H1 (cell line): ENCODE data around the gene NECTIN2. TPM values are rescaled to one million over a fixed set of nuclear protein-coding genes. Genes with fewer than 3 reads are reported as not detected.

Source experiments
- CTCF ChIA-PET: fragments of 300-600 bp; sonication (Branson Sonifier 250); formaldehyde crosslinking; loops from one replicate; lab custom pipeline; 2021; ENCODE audit not compliant: partially characterized antibody; lab: Charles Lee
- POLR2A ChIA-PET: fragments of 300-600 bp; sonication (Branson Sonifier 250); formaldehyde crosslinking; loops from one replicate; lab custom pipeline; 2021; ENCODE audit warnings: inconsistent platforms; ENCODE audit not compliant: partially characterized antibody; lab: Charles Lee
- DNase-seq, 2 experiments: peaks; one replicate each; pipeline versions ENCODE4 v3.0.0 to v3.0.0-alpha.2; 2010 to 2022; ENCODE audit warnings: low spot score in 2 of 2, low read depth in 1 of 2, mixed read lengths in 1 of 2
- FAIRE-seq: peaks from 2 replicates; lab custom pipeline; 2011; peaks lifted over from hg19 to GRCh38; lab: Jason Lieb, UNC
- H2AFZ ChIP-seq: 2 replicates; pipeline ENCODE4 v1.8.1; 2012; ENCODE audit warnings: low read length, inconsistent platforms
- H2AK5ac ChIP-seq: 2 replicates; pipeline ENCODE4 v1.6.1; 2013; ENCODE audit warnings: low read depth, low read length
- H2BK120ac ChIP-seq: replicated peaks from 2 replicates; pipeline ENCODE3; 2013; ENCODE audit warnings: low read depth, low read length, inconsistent platforms
- H2BK12ac ChIP-seq: 2 replicates; pipeline ENCODE4 v1.6.1; 2013; ENCODE audit warnings: low read depth, low read length
- H2BK15ac ChIP-seq: 2 replicates; pipeline ENCODE4 v1.6.1; 2013; ENCODE audit warnings: low read length
- H2BK20ac ChIP-seq: 2 replicates; pipeline ENCODE4 v1.6.1; 2013; ENCODE audit warnings: low read length
- H2BK5ac ChIP-seq: 2 replicates; pipeline ENCODE4 v1.6.1; 2013; ENCODE audit warnings: low read depth, low read length
- H3K14ac ChIP-seq: 2 replicates; pipeline ENCODE4 v1.6.1; 2013; ENCODE audit warnings: inconsistent platforms; ENCODE audit not compliant: insufficient read length
- H3K18ac ChIP-seq: 2 replicates; pipeline ENCODE4 v1.6.1; 2013; ENCODE audit warnings: low read length; ENCODE audit errors: extremely low read depth
- H3K23ac ChIP-seq: 2 replicates; pipeline ENCODE4 v1.6.1; 2013; ENCODE audit warnings: inconsistent platforms; ENCODE audit not compliant: insufficient read length
- H3K23me2 ChIP-seq: 2 replicates; pipeline ENCODE4 v1.6.1; 2013; ENCODE audit warnings: low read depth, low read length
- H3K27ac ChIP-seq: 2 replicates; pipeline ENCODE4 v1.6.1; 2011; ENCODE audit warnings: low read depth, low read length, inconsistent platforms
- H3K27me3 ChIP-seq, 4 experiments: replicated peaks in 1 of 4; 1 replicate in 1 of 4; 2 replicates in 3 of 4; pipeline versions ENCODE4 v1.6.1 to v1.8.1; 2011 to 2013; ENCODE audit warnings: low read length in 3 of 4, mild to moderate bottlenecking in 3 of 4, inconsistent platforms in 2 of 4, mixed read lengths in 2 of 4, moderate library complexity in 1 of 4; ENCODE audit not compliant: control insufficient read depth in 3 of 4, insufficient read depth in 3 of 4; ENCODE audit errors: extremely low read depth in 1 of 4
- H3K36me3 ChIP-seq, 4 experiments: 2 replicates each; pipeline versions ENCODE4 v1.6.1 to v1.8.1; 2011 to 2013; ENCODE audit warnings: mild to moderate bottlenecking in 4 of 4, low read length in 3 of 4, moderate library complexity in 2 of 4, control low read depth in 1 of 4, inconsistent platforms in 1 of 4; ENCODE audit not compliant: insufficient read depth in 4 of 4, control insufficient read depth in 2 of 4
- H3K4ac ChIP-seq: replicated peaks from 2 replicates; pipeline ENCODE3; 2013; ENCODE audit warnings: low read length, low read depth, mixed read lengths, inconsistent platforms; ENCODE audit not compliant: insufficient read length
- H3K4me1 ChIP-seq, 4 experiments: replicated peaks in 1 of 4; 1 replicate in 1 of 4; 2 replicates in 3 of 4; pipeline versions ENCODE4 v1.6.1 to v1.8.1; 2011 to 2013; ENCODE audit warnings: low read length in 3 of 4, inconsistent platforms in 2 of 4, mixed read lengths in 1 of 4; ENCODE audit not compliant: insufficient read depth in 4 of 4, control insufficient read depth in 3 of 4
- H3K4me2 ChIP-seq, 2 experiments: 2 replicates each; pipeline versions ENCODE4 v1.6.1 to v1.8.1; 2011 to 2013; ENCODE audit warnings: low read depth in 2 of 2, low read length in 2 of 2, control low read depth in 1 of 2, inconsistent platforms in 1 of 2, mild to moderate bottlenecking in 1 of 2; ENCODE audit not compliant: insufficient read depth in 1 of 2
- H3K4me3 ChIP-seq, 4 experiments: fragments of 200-600, 300-600 bp in 1 of 4; sonication (generic), shearing (Covaris generic), sonication (Bioruptor Twin) in 1 of 4; 2 replicates each; pipeline versions ENCODE4 v1.5.1 to v1.8.1; 2011 to 2016; ENCODE audit warnings: low read length in 4 of 4, low read depth in 3 of 4, control low read depth in 2 of 4, inconsistent platforms in 2 of 4, mild to moderate bottlenecking in 2 of 4, mixed read lengths in 1 of 4, moderate library complexity in 1 of 4; ENCODE audit not compliant: insufficient read depth in 2 of 4; ENCODE audit errors: extremely low read depth in 1 of 4
- H3K56ac ChIP-seq: replicated peaks from 2 replicates; pipeline ENCODE3; 2013; ENCODE audit warnings: low read depth, mild to moderate bottlenecking, mixed read lengths, low read length, inconsistent platforms; ENCODE audit not compliant: insufficient read length
- H3K79me1 ChIP-seq: 2 replicates; pipeline ENCODE4 v1.6.1; 2013; ENCODE audit warnings: low read depth, low read length, control low read depth
- H3K79me2 ChIP-seq, 2 experiments: 2 replicates each; pipeline versions ENCODE4 v1.6.1 to v1.8.1; 2012 to 2013; ENCODE audit warnings: low read length in 2 of 2, mild to moderate bottlenecking in 2 of 2, inconsistent platforms in 1 of 2; ENCODE audit not compliant: insufficient read depth in 2 of 2, control insufficient read depth in 1 of 2
- H3K9ac ChIP-seq, 4 experiments: replicated peaks in 1 of 4; 1 replicate in 1 of 4; 2 replicates in 3 of 4; pipeline versions ENCODE4 v1.6.1 to v1.8.1; 2011 to 2013; ENCODE audit warnings: low read depth in 3 of 4, low read length in 3 of 4, control low read depth in 2 of 4, mild to moderate bottlenecking in 2 of 4, moderate library complexity in 2 of 4, inconsistent platforms in 1 of 4; ENCODE audit errors: extremely low read depth in 1 of 4
- H3K9me3 ChIP-seq, 2 experiments: 2 replicates each; pipeline versions ENCODE4 v1.6.1 to v1.8.1; 2012 to 2013; ENCODE audit warnings: mild to moderate bottlenecking in 2 of 2, moderate library complexity in 2 of 2, control low read depth in 1 of 2, inconsistent platforms in 1 of 2, low read depth in 1 of 2, low read length in 1 of 2, mixed read lengths in 1 of 2; ENCODE audit not compliant: insufficient read depth in 2 of 2
- H4K20me1 ChIP-seq, 2 experiments: replicated peaks in 1 of 2; 2 replicates each; pipeline versions ENCODE3 to v1.8.1; 2011 to 2013; ENCODE audit warnings: inconsistent platforms in 2 of 2, low read length in 2 of 2, mild to moderate bottlenecking in 1 of 2; ENCODE audit not compliant: insufficient read depth in 2 of 2, control insufficient read depth in 1 of 2
- H4K5ac ChIP-seq: 2 replicates; pipeline ENCODE4 v1.6.1; 2013; ENCODE audit warnings: low read length, low read depth, mixed read lengths, inconsistent platforms; ENCODE audit not compliant: insufficient read length
- H4K8ac ChIP-seq: 2 replicates; pipeline ENCODE4 v1.8.0; 2013; ENCODE audit warnings: mild to moderate bottlenecking, moderate library complexity, low read length, inconsistent platforms; ENCODE audit not compliant: insufficient read depth; ENCODE audit errors: extremely low read depth
- H4K91ac ChIP-seq: replicated peaks from 2 replicates; pipeline ENCODE3; 2013; ENCODE audit warnings: low read length, mixed read lengths, inconsistent platforms; ENCODE audit not compliant: insufficient read length
- RFX5 ChIP-seq: IDR thresholded peaks from 2 replicates; pipeline ENCODE4 v1.6.1; 2011; ENCODE audit warnings: low read depth, low read length, improper control_type of control experiment, borderline replicate concordance
- WGBS, 2 experiments: shearing (Covaris generic) in 1 of 2; methylation state at CpG; one replicate each; pipeline versions ENCODE4 v1.1.6 to v1.1.7; 2013 to 2015; ENCODE audit warnings: low lambda C conversion rate in 2 of 2, mixed read lengths in 2 of 2, inconsistent platforms in 1 of 2, low coverage in 1 of 2, missing lambda C conversion rate in 1 of 2; ENCODE audit not compliant: insufficient replicate concordance in 2 of 2, insufficient coverage in 1 of 2, insufficient read length in 1 of 2; ENCODE audit errors: extremely low coverage in 1 of 2, missing lambda C conversion rate in 1 of 2; 5-methylcytosine and 5-hydroxymethylcytosine counted together
- polyA plus RNA-seq, 7 experiments: library from polyadenylated mRNA; depleted of rRNA in 3 of 7; stranded (reverse) in 5 of 7; unstranded in 2 of 7; fragments of >200 nt in 5 of 7; fragments of 200-250 nt in 2 of 7; gene quantifications; 1 replicate in 5 of 7; 2 replicates in 1 of 7; 4 replicates in 1 of 7; pipeline versions ENCODE4 v1.2.1 to v1.2.3, GENCODE V29; 2011 to 2013; ENCODE audit warnings: missing spikeins in 2 of 7, mixed read lengths in 2 of 7
- total RNA-seq: library from RNA; stranded (reverse); fragmentation: NEBNext Ultra II Directional; extraction: Animal tissue kit (Norgen Biotek cat#: 25700); gene quantifications from 2 replicates; pipeline ENCODE4 v1.2.1, GENCODE V29; 2021

NECTIN2 gene
- total and polyA plus RNA-seq, 2 of the 8 experiments (the other 6 are each of a cell fraction or from before 2014, with no cell fraction given) = 184 to 237 TPM

DNA sequence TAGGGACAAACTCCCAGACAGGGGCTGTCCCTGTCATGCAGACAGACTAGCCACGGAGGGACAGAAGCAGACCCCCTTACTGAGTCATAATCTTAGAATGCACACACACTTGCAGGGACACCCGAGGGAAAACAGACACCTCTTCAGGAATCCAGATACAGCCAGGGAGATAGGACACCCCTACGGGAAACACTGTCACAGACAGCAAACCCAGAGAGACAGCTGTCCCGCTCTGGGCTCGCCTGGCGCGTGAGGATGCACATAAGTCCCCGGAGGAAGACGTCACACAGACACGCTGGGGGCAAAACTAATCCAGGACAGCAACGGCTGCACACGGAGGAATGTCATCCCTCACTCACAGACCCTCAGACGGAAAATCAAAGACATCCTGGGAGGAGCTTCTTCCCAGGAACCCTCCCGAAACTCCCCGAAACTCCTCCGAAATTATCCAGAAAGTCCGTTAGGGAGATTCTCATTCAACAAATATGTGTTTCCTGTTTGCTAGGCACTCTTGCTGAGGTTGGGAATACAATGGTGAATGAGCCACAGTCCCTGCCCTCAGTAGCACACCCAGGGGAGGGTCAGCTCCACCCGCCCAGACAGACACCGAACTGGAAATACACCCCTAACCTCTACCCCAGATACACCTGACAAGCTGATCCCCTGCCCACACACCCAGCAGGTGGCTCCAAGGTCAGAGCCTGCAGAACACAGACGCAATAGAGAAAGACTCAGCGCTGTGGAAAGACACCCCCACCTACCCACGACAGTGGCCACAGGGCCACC lies 29.8 kb downstream of the NECTIN2 start:
- Histone ChIP-seq H2BK12ac (no peak overlapping the region), H2BK5ac (no peak overlapping the region), H3K23ac (no peak overlapping the region), H3K4me1 (peaks cover 0 to 20% (median 3%) of the 10 kb centered on the region in 4 experiments; a peak in 5 of 7 replicates), H3K79me2 (no peaks in the 10 kb centered on the region; a peak in 1 of 4 replicates), H4K8ac (no peak overlapping the region), H4K5ac (no peak overlapping the region), H3K9ac (no peak overlapping the region), H3K4me2 (no peak overlapping the region), H3K4me3 (no peak overlapping the region), H3K9me3 (no peaks in the 10 kb centered on the region), H2BK15ac (no peak overlapping the region), H4K20me1 (peaks cover 8 to 23% of the 10 kb centered on the region in 2 experiments), H3K36me3 (peaks cover 40 to 84% (median 61%) of the 10 kb centered on the region in 4 experiments), H4K91ac (no peak overlapping the region), H2BK120ac (no peak overlapping the region), H3K23me2 (no peaks in the 10 kb centered on the region), H3K27ac (no peak overlapping the region), H2BK20ac (no peak overlapping the region), H2AK5ac (no peak overlapping the region), H3K27me3 (no peaks in the 10 kb centered on the region), H3K18ac (no peak overlapping the region), H3K56ac (no peak overlapping the region), H3K79me1 (no peaks in the 10 kb centered on the region), H2AFZ (no peak overlapping the region), H3K14ac (no peak overlapping the region), H3K4ac (no peak overlapping the region)
- ChIA-PET CTCF (no interaction called here), POLR2A (interaction anchor here (0.9 to 13.6 kb wide), 9 partner anchors 11 to 82 kb away, joined by 3 to 109 read pairs (median 4); partner anchors contain the start of genes APOE, NECTIN2 and TOMM40)
- FAIRE-seq (no peak), DNase-seq (no peak)
- 92% methylated on average over 22 of the region's 22 CpGs; no CpG with 5 or more reads in 1 of the 2 experiments for WGBS, 2 experiments
- TF ChIP-seq RFX5 = no peak
